HT1080 (cell line): ENCODE measurements around the gene PYGO1. TPM values are rescaled to one million over a fixed set of nuclear protein-coding genes. Genes with fewer than 3 reads are reported as not detected.
"Not testable (repeated sequence)": the region's sequence is repeated elsewhere in the genome, so short reads cannot be mapped to it uniquely, and the experiment has no call there.

Experiments used
- DNase-seq: peaks from one replicate; pipeline ENCODE4 v3.0.0-alpha.2; 2015; ENCODE audit warnings: low read depth
- polyA plus RNA-seq, 2 experiments: library from polyadenylated mRNA; depleted of rRNA; stranded (reverse); fragments of >200 nt; gene quantifications; 2 replicates each; pipeline ENCODE4 v1.2.3, GENCODE V29; 2015
- total RNA-seq: library from RNA; depleted of rRNA; stranded (reverse); fragments of >200 nt; shearing (Covaris generic); gene quantifications from 2 replicates; pipeline ENCODE4 v1.2.3, GENCODE V29; 2014; rRNA removed

Gene PYGO1
- 3.3 and 5.0 TPM in 2 replicates for total RNA-seq
- polyA plus RNA-seq (2015; cell fraction: cytosol; rRNA removed) = 4.3 and 5.7 TPM in 2 replicates
- 4.2 and 4.8 TPM in 2 replicates for polyA plus RNA-seq (2015; cell fraction: nucleus; rRNA removed)

DNA sequence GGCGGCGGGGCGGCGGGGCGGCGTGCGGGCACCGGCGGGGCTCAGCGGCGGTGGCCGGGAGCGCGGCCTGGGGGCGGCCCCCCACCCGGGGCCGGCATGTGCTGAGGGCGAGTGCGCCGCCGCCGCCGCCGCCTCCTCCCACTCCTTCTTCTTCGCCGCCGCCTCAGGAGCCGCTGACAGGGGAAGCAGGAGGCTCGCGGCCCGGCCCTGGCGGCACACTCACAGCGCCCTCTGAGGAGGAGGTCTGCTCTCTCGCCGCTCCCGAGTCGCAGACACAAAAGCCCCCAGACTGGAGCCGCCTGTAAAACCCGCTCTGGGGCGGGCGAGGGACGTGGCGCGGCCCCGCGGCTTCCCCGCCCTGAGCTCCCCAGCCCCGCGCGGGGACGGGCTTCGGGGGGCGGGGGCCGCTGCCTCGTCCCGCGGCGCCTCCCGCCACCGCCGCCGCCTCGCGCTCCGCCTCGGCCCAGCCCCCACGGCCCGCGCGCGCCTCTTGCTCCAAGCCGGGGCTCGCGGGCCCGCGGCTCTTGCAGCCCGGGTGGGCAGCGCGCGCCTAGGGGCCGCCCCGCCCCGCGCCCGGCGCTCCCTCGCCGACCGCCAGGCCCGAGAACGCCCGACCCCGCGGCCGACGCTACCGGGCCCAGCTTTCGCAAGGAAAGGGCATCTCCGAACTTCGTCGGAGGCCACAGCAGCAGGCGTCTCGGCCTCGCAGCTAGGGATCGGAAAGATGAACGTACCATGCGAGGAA, at the start of gene PYGO1:
Gene PYGO1, minus strand, starts transcription at position 276 of the 745 bp plus-strand sequence. CDS start 462 bp downstream, outside the sequence.
- peak; percentile 50 for DNase-seq

DNA sequence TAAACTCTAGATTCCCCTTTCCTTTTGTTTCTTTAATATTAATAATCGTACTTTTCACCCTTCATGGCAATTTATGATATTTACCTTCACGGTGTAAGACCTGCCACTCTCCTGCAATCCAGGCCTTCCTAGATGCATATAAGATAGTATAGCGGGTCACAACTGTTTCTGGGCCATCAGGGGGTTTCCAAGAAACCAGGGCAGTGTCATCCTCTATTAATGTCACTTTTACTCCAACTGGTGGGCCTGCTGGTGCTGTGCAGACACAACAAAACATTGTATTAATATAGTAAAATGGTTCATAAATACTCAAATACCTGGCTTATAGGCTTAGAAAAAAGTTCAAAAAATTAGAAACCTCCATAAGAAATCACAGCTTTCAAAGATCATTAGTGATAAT, 48.9 kb upstream of the PYGO1 start:
- DNase-seq = no peak

DNA sequence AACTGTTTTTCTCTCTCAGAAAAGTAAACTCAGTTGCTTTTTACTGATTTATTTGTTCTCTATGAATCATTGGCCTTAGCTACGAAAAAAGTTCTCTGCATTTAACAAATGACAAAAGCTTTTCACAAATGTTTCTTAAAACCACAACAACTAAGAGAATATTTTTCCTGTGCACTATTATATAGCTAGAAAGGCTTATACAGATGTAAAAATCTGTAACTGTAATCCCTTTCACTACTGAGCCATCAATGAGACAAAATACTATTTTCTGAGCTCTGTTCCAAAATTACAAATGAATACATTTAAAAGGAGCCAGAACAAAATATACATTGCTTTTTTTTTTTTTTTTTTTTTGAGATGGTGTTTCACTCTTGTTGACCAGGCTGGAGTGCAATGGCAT, 45.6 kb upstream of the PYGO1 start:
- DNase-seq = no peak

DNA sequence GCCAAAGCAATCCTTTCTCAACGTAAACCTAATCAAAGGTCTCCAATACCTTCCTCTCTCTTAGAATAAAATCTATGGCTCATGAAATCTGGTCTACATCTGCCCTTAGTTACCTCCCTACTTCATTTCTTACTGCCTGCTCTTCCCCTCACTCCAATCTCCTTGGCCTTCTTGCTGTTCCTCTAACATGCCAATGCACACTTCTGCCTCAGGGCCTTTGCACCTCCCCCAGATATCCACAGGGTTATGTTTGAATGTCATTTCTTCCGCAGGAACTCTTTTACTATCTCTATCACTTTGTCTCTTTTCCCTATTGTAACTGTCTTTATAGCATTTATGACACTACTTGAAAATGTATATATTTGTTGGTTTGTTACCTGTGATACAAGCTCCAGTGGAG, 44.3 kb upstream of the PYGO1 start:
- DNase-seq = no peak

GRCh38 chr15:55630858-55631257, 42.7 kb upstream of the PYGO1 start:
- DNase-seq = no peak

DNA sequence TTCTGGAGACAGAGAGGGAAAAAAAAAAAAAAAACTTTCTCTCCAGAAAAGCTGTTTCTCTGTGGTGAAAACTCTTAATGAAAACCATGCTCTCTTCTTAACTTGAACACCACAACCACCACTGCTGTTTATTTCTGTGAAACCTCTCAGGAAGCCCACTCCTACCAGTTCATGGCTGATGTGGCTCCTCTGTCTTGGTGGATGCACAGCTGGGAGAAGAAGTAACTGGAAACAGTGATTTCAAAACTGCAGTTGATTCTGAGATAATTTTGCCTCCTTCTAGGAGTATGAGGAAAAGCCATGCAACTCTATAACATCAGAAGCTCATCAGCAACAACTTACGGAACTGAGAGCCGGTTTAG, 40.2 kb upstream of the PYGO1 start:
- no peak for DNase-seq

- peak; percentile 94 for DNase-seq
These were observed 39.7 kb upstream of the PYGO1 start for GRCh38 chr15:55627730-55628368.

GRCh38 chr15:55619783-55620182, 31.6 kb upstream of the PYGO1 start:
- no peak for DNase-seq

- DNase-seq = no peak
These were observed 30.2 kb upstream of the PYGO1 start for GRCh38 chr15:55618387-55618786.

GRCh38 chr15:55615445-55615844, 27.3 kb upstream of the PYGO1 start:
- no peak for DNase-seq

- no peak for DNase-seq
These were observed 25.6 kb upstream of the PYGO1 start for GRCh38 chr15:55613727-55614126.

GRCh38 chr15:55606214-55606613, 18.1 kb upstream of the PYGO1 start:
- DNase-seq = no peak

GRCh38 chr15:55601374-55601773, 13.2 kb upstream of the PYGO1 start:
- DNase-seq = no peak

- DNase-seq = no peak
These were observed 11.3 kb upstream of the PYGO1 start for GRCh38 chr15:55599439-55599838.

DNA sequence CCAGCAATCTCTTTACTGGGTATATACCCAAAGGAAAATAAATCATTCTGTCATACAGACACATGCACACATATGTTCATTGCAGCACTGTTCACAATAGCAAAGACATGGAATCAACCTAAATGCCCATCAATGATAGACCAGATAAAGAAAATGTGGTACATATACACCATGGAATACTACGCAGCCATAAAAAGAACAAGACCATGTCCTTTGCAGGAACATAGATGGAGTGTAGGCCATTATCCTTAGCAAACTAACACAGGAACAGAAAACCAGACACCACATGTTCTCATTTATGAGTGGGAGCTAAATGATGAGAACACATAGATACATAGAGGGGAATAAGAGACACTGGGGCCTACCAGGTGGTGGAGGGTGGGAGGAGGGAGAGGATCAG, 4.9 kb upstream of the PYGO1 start:
- not testable (repeated sequence) for DNase-seq

DNA sequence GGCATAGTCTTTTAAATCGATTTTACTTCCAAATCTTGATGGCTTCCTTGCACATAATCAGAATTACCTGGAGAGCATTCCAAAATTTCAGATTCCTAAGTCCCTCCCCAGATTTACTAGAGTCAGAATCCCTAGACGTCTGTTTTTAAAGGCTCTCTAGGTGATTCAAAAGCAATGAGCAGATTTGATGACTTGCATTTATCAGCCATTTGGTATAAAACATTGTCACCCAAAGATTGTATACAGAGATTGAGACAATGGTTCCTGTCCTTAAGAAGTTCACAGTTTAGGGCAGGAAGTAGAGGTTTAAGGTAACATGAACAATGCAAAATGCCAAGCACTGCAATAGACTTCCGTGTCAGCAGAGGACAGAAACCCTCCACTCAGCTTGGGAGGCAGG, 2.6 kb upstream of the PYGO1 start:
- DNase-seq = no peak

GRCh38 chr15:55589287-55589686, 1.1 kb upstream of the PYGO1 start:
- DNase-seq = no peak

- no peak for DNase-seq
These were observed 620 bp upstream of the PYGO1 start for GRCh38 chr15:55588815-55589115.

DNA sequence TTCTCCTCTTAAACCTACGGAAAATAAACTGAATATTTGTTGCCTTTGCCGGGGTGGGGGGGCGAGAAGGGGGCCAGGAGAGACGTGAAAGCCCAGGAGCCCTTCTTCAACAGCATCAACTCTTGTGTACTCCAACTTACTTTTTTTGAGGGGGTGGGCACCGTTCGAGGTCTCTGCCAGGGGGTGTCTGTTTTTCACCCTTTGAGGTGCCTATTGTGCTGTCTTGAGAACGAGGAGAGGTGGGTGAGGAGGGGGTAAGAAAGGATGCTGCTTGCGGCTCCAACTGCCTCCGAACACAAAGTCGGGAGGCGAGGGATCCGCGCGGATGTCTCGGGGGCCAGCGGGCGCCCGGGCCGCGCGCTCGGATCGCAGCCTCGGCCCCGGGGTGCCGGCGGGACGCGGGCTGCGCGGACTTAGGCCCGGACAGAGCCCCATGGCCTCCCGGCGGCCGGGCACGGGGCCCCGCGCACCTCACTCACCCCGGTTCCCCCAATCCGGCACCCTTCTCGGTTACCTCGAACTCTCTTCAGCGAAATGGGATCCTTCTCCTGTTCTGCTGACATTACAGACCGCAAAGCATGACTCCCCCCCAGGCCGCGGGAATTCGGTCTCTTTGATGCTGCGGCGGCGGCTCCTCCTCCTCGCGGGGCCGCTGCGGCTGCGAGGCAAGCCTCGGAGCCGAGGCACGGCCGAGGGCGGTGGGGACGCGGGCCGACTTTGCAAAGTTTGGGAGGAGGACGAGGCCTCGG, 650 bp downstream of the PYGO1 start:
- DNase-seq = peak; percentile 32

GRCh38 chr15:55586808-55587207, 1.3 kb downstream of the PYGO1 start:
- DNase-seq = no peak

DNA sequence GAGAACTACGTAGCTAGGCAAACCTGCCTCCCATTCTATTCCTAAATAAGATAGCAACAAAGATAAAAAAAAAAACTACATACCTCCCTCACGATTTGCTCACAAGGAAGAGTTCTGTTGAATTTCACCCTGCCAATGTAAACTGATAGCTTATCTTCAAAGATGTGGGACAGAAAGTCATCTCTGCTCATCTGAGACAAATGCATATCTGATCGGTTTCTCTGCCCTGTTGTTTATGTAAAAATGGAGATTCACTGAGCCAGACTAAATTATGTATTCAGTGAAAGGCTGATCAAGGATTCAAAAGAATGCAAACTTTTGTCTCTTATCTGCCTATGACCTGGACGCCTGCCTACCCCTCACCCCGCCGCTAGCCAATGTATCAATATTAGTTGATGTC, 11.2 kb downstream of the PYGO1 start:
- no peak for DNase-seq

DNA sequence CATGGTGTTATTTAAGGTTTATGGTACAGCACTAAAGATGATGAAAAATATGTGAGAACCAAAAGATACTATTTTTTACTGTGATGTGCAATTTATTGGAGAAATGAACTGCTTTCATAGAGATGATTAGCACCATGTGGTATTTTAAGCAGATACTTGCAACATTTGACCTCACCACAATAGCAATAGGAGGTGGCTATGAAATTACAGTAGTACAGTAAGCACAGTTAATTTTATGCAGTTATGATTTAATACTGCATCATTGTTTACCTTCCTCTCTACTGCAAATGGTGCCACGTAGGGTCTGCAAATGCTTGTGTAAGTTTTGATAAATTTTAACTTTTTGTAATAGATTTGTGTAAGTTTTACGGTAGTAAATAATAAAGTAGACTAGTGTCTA, 14.0 kb downstream of the PYGO1 start:
- DNase-seq = no peak
